Suprapubic skin (tissue), 4 donors: ENCODE measurements around the gene CARS2. TPM values are rescaled to one million over a fixed set of nuclear protein-coding genes. Genes with fewer than 3 reads are reported as not detected.

ENCODE experiments used
- DNase-seq, 2 donors: peaks; one replicate each; pipeline ENCODE4 v3.0.0-alpha.2; 2019; ENCODE audit warnings: low spot score in 2 of 2
- H3K27ac ChIP-seq: fragments of 200-600 bp; sonication (generic); one replicate; pipeline ENCODE4 v1.5.1; 2019
- H3K27me3 ChIP-seq: fragments of 200-600 bp; sonication (generic); one replicate; pipeline ENCODE4 v1.5.1; 2019
- H3K36me3 ChIP-seq: fragments of 200-600 bp; sonication (generic); one replicate; pipeline ENCODE4 v1.5.1; 2019
- H3K4me1 ChIP-seq: fragments of 200-600 bp; sonication (generic); one replicate; pipeline ENCODE4 v1.5.1; 2019
- H3K4me3 ChIP-seq: fragments of 200-600 bp; sonication (generic); one replicate; pipeline ENCODE4 v1.5.1; 2019; ENCODE audit warnings: mild to moderate bottlenecking
- H3K9me3 ChIP-seq: fragments of 200-600 bp; sonication (generic); one replicate; pipeline ENCODE4 v1.5.1; 2019
- CTCF ChIP-seq, 2 donors: fragments of 200-600 bp in 1 of 2; fragments of 450-650 bp in 1 of 2; sonication (generic) in 1 of 2; IDR thresholded peaks; one replicate each; pipeline ENCODE4 v1.5.1; 2016 to 2019; ENCODE audit warnings: antibody characterized with exemption in 2 of 2, mild to moderate bottlenecking in 1 of 2, moderate library complexity in 1 of 2
- EP300 ChIP-seq: sonication (generic); formaldehyde crosslinking; IDR thresholded peaks from one replicate; pipeline ENCODE4 v1.6.1; 2017; ENCODE audit warnings: antibody characterized with exemption
- POLR2A ChIP-seq, 2 donors: fragments of 450-650 bp; IDR thresholded peaks; one replicate each; pipeline ENCODE4 v1.6.1; 2017; ENCODE audit warnings: antibody characterized with exemption in 2 of 2, mild to moderate bottlenecking in 2 of 2, moderate library complexity in 2 of 2
- POLR2AphosphoS5 ChIP-seq, 3 donors: sonication (generic); formaldehyde crosslinking; IDR thresholded peaks; one replicate each; pipeline ENCODE4 v1.6.1; 2017; ENCODE audit warnings: antibody characterized with exemption in 3 of 3
- WGBS: methylation state at CpG from one replicate; pipeline ENCODE4 v1.1.5; 2018; 5-methylcytosine and 5-hydroxymethylcytosine counted together
- total RNA-seq, 4 donors: library from RNA; depleted of rRNA; stranded (reverse); fragments of >200 nt; gene quantifications; one replicate each; pipeline ENCODE4 v1.1.0, GENCODE V29; 2016

CARS2 gene
- total RNA-seq, 4 donors from 2014 or later: 35.1 to 130 (median 80.9) TPM

- peak in 1 of 2 donors; percentile 9 for DNase-seq
- Histone ChIP-seq H3K27me3 (no peaks in the 10 kb centered on the region), H3K9me3 (no peaks in the 10 kb centered on the region), H3K36me3 (peaks cover 48% of the 10 kb centered on the region), H3K27ac (no peak overlapping the region), H3K4me1 (no peaks in the 10 kb centered on the region), H3K4me3 (no peak overlapping the region)
- 91% methylated on average over 10 of the region's 10 CpGs for WGBS
- TF ChIP-seq POLR2AphosphoS5 (IDR thresholded peaks at IDR 0.05) (no peak), POLR2A (IDR thresholded peaks at IDR 0.05) (no peak), CTCF (IDR thresholded peaks at IDR 0.05) (no peak), EP300 (no peak)
Measured at GRCh38 chr13:110630566-110631119, 75.3 kb downstream of the CARS2 start.

- H3K27me3 ChIP-seq: no peaks in the 10 kb centered on the region
- WGBS: 66% methylated on average over 7 of the region's 7 CpGs
Measured at GRCh38 chr13:110629735-110630134, 76.2 kb downstream of the CARS2 start.

GRCh38 chr13:110628952-110629701 is 76.8 kb downstream of the CARS2 start:
- TF ChIP-seq EP300: no peak
- no peak for TF ChIP-seq POLR2A (IDR thresholded peaks at IDR 0.05)
- no peak for TF ChIP-seq POLR2AphosphoS5 (IDR thresholded peaks at IDR 0.05)
- no peak for TF ChIP-seq CTCF (IDR thresholded peaks at IDR 0.05)
- H3K4me3 ChIP-seq: no peak overlapping the region
- DNase-seq: no peak
- H3K27me3 ChIP-seq: no peaks in the 10 kb centered on the region
- H3K4me1 ChIP-seq: no peaks in the 10 kb centered on the region
- no peaks in the 10 kb centered on the region for H3K9me3 ChIP-seq
- no peak overlapping the region for H3K27ac ChIP-seq
- 71% methylated on average over 19 of the region's 19 CpGs for WGBS
- peaks cover 39% of the 10 kb centered on the region for H3K36me3 ChIP-seq

More at GRCh38 chr13:110629735-110630134, 76.2 kb downstream of the CARS2 start:
- DNase-seq: no peak
- no peak overlapping the region for H3K27ac ChIP-seq
- H3K4me3 ChIP-seq: no peak overlapping the region
- H3K9me3 ChIP-seq: no peaks in the 10 kb centered on the region
- TF ChIP-seq POLR2AphosphoS5 (IDR thresholded peaks at IDR 0.05) (no peak), CTCF (IDR thresholded peaks at IDR 0.05) (no peak), POLR2A (IDR thresholded peaks at IDR 0.05) (no peak), EP300 (no peak)
- H3K36me3 ChIP-seq: peaks cover 42% of the 10 kb centered on the region
- H3K4me1 ChIP-seq: no peaks in the 10 kb centered on the region

GRCh38 chr13:110628477-110628793 is 77.5 kb downstream of the CARS2 start:
- WGBS: 83% methylated on average over 3 of the region's 13 CpGs
- H3K36me3 ChIP-seq: peaks cover 43% of the 10 kb centered on the region
- no peaks in the 10 kb centered on the region for H3K27me3 ChIP-seq
- no peaks in the 10 kb centered on the region for H3K9me3 ChIP-seq
- TF ChIP-seq POLR2AphosphoS5 (IDR thresholded peaks at IDR 0.05): no peak
- no peak for TF ChIP-seq POLR2A (IDR thresholded peaks at IDR 0.05)
- no peak for TF ChIP-seq EP300
- no peak for TF ChIP-seq CTCF (IDR thresholded peaks at IDR 0.05)
- DNase-seq: peak in 1 of 2 donors; percentile 64
- no peak overlapping the region for H3K4me3 ChIP-seq
- H3K4me1 ChIP-seq: no peaks in the 10 kb centered on the region
- H3K27ac ChIP-seq: no peak overlapping the region

GRCh38 chr13:110627761-110628476 is 78.0 kb downstream of the CARS2 start:
- 82% methylated on average over 8 of the region's 12 CpGs for WGBS
- TF ChIP-seq POLR2AphosphoS5 (IDR thresholded peaks at IDR 0.05) (no peak), POLR2A (IDR thresholded peaks at IDR 0.05) (no peak), CTCF (IDR thresholded peaks at IDR 0.05) (no peak), EP300 (no peak)
- Histone ChIP-seq H3K4me3 (no peak overlapping the region), H3K27me3 (no peaks in the 10 kb centered on the region), H3K9me3 (no peaks in the 10 kb centered on the region), H3K4me1 (no peaks in the 10 kb centered on the region), H3K36me3 (peaks cover 49% of the 10 kb centered on the region), H3K27ac (no peak overlapping the region)
- DNase-seq: peak in 1 of 2 donors; percentile 65
